Hindlimb muscle (tissue), 1 donor: ENCODE results near the gene DDX17. TPM values are rescaled to one million over a fixed set of nuclear protein-coding genes. Genes with fewer than 3 reads are reported as not detected.
A peak's percentile ranks its signal among the peaks of the same experiment; 100 is the strongest.

Source experiments
- DNase-seq: peaks from one replicate; pipeline ENCODE4 v3.0.0-alpha.2; 2013
- polyA plus RNA-seq: library from polyadenylated mRNA; unstranded; fragments of 120-200 nt; gene quantifications from one replicate; pipeline ENCODE4 v1.2.1, GENCODE V29; 2013; ENCODE audit not compliant: insufficient read length

DDX17 gene
- 329 TPM for polyA plus RNA-seq

DNA sequence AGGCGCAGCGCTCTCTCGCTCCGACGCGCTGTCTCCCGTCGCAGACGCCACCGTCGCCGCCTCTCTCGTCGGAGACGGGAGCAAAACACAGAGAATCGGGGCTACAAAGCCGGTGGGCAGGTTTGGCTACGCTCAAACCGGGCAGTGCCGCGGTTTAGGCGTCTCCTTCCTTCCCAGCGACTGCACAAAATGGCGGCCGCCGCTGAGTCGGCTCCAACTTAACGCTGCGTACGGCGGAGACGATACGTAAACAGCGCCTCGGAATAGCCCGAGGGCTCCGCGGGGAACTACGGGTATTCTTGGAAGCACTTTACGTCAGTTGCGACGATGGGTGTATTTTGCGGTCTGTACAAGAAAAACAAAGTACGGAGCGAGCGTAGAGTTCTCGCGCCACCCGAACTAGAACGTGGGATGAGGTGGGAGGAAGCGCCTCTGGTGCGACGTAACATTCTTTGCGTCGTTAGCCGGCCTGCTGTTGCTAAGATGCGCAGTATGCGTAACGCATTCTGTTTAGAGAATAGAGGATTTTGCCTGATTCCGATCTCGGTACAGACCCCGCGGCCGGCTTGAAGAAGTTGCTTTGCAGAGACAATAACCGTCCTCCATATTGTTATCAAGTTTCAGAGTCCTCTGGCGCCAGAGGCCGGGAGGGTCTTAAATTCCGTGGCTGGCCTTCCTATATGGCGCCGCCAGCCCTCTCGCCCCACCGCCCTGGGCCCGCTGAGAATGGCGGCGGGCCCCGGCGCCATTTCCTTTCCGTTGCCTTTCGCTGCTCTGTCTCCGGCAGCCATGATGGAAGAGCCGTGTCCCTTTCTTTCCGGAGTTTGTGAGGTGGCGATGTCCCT, at the start of gene DDX17:
Gene DDX17, minus strand, starts transcription at position 194 of the 845 bp plus-strand sequence.
- peak; percentile 98 for DNase-seq

DNA sequence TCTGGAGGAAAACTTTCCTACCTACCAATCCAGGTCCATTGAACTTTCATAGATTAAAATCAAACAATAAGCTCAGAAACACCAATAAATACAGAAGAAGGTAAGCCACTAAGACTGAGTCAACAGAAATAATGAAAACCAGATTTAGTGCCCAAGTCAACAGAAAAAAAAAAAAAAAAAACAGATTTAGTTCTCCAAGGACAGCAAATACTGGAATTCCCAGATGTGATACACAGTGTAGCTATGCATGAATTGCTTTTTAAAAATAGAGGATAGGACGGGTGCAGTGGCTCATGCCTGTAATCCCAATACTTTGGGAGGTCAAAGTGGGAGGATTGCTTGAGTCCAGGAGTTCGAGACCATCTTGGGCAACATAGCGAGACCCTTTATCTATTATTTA, 48.2 kb upstream of the DDX17 start:
- no peak for DNase-seq

DNA sequence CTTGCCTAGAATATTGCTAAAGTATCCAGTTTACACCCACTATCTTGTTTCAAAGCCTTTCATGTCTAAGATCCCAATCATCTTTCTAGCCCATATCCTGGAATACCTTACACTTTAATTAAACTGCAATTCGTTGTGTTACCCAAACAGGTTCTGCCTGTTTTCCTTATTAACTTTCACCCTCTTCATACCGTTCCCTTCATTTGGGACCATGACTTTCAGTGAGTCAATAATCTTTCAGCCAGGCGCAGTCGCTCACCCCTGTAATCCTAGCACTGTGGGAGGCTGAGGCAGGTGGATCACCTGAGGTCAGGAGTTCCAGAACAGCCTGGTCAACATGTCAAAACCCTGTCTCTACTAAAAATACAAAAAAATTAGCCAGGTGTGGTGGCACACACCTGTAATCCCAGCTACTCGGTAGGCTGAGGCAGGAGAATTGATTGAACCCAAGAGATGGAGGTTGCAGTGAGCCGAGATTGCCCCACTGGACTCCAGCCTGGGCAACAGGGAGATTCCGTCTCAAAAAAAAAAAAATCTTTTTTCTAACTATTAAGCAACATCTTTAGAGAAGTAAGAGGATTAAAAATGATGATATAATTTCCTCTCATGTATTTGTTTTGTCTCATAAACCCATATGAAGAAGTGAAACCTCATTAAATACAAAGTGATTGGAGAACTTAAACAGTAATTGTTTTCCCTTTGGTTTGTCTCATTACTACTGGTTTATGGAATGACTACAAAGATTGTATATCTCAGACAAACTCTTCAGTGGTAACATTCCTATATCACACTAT, 43.2 kb upstream of the DDX17 start:
- no peak for DNase-seq

DNA sequence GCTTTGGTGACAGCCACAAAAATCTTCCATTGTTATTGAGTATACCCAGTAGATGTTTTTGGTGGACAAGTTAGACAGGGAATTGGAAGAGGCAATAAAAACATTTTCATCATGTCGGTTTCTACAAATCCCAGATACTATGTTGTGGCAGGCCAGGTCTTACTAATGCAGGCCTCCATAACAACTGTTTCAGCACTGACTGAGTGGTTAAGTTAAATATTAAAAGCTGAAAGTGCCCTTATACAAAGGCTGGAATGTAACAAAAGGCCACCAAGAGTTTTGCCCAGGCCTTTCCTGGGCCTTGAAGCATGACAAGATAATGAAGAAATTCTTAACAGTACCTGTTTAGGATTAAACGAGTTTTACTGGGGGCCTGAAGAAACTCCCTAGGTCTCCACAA, 34.6 kb upstream of the DDX17 start:
- DNase-seq, result no peak

DNA sequence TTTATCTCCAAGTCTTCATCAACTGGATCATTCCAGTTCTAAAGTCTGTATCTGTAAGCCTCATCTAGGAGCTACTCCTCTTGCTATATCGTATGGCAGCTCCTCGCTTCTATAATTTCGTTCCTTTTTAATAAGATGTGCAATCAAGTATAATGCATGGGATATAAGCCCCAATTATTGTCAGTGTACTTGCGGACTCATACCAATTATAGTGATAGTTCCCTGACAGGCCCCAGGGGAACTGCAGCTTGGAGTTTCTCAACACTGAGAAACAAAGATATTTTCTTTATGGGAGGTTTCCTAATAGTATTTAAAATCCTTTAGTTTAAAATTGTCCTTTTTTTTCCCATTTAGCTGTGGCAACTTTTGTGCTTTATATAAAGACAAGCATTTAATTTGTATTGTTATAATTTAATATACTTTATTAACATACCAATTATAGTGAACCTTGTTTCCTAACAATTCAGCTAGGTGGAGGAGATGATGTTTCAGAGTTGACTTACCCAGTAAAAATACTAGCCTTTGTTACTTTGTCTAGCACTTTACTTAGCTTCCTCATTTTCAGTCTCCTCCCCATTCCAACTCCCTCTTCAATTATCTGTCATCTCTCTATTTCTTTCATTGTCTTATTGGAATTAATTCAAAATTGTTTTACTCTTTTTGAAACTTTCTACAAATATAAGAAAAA, 25.3 kb upstream of the DDX17 start:
- no peak for DNase-seq

DNA sequence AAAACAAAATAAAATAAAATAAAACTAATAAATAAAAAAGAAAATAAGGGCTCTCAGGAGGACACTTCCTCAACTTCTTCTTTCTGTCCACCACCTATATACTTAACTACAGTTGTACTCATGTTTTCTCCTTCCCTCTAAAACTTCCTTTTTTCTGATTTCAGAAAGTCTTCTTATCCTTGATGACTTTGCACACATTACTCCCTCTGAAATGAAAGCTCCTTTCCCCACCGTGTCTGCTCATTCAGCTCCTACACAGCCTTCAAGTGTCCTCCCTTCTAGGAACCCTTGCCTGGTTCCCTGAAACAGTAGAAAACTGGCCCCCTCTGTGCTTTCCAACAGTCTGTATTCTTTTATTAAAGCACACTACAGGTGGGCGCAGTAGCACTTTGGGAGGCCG, 18.3 kb upstream of the DDX17 start:
- no peak for DNase-seq

DNA sequence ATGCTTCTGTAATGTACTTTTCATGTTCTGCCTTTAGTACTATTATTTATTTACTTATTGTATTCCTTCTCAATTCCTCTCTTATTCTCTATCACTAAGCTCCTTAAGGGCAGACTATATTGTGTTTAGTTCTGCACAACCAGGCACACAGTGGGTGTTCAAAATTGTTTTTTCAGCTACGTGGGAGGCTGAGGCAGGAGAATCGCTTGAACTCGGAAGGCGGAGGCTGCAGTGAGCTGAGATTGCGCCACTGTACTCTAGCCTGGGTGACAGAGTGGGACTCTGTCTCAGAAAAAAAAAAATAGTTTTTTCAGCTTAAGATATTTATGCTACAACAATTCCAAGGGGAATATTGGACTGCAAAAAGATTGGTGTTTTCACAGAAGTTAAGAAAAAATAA, 17.4 kb upstream of the DDX17 start:
- DNase-seq, result no peak

DNA sequence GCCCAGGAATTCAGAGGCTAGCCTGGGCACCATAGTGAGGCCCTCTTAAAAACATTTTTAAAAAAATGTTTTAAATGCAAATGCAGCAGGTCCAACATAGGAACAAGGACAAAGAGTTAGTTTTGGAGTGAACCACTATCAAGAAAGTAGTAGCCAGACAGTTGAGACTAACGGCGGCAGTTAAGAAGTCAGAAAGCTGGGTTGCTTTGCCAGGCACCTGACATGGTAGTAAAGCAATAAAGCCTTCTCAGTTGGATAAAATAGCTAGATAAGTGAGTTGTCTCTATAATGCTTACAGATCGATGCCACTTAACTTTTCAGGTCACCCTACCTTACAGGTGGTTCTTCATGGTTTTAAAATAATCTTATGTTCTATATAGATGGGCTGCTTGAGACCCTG, 16.9 kb upstream of the DDX17 start:
- no peak for DNase-seq

DNA sequence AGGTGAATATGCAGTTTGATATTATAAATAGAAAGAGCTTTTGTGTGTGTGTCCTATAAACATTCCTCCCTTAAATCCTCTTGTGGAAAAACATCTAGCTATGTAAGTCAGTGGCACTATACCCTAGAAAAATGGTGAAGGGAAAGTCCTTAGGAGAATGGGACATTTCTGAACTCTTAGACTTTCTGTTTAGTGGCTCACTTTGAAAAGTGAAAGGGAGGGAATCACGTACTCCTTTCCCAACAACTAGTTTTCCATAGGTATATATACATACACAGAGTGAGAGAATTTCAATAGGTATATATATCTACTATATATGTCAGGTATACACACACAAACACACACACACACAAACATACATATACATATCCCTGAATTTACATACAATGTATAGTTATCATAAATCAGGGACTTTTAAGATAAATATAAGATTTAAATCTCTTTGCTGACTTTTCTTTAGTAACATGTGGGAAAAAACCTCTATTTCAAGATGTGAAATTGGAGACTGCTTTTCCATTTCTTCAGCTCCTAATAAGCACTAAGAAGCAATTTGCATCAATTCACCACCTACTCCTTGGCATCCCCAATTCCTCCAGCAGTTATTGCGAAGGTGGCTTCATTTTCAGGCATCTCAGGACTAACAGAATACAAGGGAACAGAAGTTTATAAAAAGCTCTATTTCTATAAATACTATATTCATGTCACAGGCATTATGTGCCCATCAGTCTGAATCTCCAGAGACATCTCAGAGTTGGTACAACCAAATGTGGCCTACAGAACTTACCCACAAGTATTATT, 13.5 kb upstream of the DDX17 start:
- no peak for DNase-seq

DNA sequence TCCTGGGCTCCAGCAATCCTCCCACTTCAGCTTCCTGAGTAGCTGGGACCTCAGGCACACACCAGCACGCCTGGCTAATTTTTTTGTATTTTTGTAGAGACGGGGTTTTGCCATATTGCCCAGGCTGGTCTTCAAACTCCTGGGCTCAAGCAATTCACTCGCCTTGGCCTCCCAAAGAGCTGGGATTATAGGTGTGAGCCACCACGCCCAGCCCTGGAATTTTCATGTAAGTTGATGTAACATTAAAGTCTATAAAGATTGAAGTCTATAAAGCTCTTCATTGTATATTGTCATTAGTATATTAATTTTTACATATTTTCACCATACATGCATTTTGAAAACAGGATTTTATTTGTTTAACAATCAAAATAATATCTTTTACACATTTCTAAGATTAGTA, 12.5 kb upstream of the DDX17 start:
- DNase-seq, result no peak

DNA sequence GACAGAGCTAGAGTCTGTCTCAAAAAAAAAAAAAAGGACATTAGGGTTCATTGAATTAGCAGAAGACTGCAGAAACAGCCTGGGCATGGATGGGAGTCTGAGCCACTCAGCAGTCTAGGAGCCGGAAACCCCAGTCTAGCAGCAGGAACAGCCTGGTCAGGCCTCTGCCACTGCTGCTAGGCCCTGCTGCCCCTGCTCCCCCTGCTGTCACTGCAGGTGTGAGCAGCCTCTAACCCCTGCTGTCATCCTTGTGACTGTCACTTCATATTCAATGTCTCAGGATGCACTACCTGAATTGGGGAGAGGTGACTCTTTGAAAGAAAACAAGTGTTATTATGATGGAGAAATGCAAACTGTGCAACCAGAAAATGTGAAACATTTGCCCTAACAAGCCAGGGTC, 7.0 kb upstream of the DDX17 start:
- no peak for DNase-seq

DNA sequence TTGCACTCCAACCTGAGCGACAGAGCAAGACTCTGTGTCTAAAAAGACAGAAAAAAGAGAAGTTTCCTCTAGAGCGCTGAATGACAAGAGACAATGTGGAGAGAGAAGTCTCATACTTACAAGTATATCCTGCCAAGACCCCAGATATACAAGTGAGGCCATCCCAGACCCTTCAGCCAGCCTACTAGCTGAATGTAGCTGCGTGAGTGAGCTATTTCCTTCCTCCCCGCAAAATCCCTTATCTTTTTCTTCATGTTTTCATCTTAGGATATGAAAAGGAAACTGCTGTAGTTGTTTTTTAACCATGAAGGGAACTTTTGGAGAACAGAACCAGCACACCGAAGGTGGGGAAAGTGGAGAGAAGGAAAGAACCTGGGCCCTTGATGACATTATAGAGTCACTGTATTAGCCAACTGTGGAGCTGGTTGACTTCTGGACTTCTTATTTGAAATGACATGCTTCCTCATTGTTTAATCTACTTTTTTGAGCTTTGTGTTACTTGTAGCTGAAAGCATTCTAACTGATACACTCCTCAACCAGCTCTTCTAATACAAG, 4.4 kb upstream of the DDX17 start:
- DNase-seq, result no peak

DNA sequence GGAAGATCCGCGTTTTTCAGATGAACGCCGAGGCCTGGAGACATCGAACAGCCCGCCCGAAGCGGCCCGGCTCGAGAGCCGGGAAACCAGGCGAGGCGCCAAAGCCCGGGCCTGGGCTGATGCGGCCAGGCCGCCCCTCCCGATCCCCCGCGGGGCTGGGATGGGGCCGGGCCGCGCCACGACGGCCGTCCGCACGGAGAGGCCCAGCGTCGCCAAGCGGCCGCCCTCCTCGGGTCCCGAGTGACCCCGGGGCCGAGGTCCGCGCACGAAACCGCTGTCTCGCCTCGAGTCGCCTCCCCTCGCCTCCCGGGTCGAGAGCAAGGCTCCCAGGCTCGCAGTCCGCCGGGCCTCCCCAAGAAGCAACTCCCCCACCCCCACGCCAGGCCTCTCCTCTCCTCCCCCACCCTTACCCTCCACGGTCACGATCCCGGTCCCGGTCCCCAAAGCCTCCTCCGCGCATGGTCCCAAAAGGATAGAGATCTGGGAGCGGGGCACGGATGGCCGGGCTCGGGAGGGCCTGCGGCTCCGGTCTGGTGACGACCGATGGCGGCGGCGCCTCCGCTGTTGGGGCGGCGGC, 482 bp downstream of the DDX17 start:
- DNase-seq, result peak; percentile 88

DNA sequence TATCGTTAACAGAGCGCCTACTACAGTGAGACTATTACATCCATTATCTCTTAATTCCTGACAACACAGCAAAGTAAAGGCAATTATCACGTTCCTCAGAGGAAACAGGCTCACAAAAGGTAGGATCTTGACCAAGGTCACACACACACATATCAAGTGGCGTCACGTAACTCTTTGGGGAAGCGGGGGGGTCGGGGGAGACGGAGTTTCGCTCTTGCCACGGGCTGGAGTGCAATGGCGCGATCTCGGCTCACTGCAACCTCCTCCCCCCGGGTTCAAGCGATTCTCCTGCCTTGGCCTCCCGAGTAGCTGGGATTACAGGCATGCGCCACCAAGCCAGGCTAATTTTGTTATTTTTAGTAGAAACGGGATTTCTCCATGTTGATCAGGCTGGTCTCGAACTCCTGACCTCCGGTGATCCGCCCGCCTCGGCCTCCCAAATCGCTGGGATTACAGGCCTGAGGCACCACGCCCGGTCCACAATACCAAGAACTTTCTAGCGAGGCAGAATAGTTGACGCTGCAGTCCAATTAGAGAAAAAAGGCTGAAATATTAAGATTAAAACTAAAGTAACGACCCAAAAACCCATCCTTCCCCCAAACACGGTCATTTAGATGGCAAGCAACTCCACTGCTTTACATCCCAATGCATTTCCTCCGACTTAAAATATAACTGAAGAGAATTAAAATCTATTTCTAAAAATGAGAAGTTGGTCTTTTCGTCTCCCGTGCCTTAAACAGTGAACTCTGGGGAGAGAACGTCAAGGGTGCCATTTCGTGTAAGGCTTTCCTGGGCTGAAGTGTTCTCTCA, 1.2 kb downstream of the DDX17 start:
- DNase-seq, result peak; percentile 47

DNA sequence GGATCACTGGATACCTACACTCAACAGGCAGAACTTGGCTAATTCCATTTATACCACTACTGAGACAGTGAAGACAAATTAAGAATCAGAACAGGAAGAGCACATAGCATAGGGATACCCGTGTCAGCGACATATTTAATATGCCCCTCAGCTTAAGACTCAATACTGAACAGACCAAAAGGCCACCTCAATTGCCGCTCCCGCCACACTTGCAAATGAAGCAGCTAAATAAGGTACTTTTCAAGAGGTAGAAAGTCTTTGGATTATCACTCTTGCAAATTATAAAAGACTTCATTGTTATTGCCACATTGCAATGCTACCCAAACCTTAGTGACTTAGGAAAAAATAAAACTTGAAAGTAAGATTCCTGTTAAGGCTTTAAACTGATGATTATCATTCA, 3.1 kb downstream of the DDX17 start:
- no peak for DNase-seq

DNA sequence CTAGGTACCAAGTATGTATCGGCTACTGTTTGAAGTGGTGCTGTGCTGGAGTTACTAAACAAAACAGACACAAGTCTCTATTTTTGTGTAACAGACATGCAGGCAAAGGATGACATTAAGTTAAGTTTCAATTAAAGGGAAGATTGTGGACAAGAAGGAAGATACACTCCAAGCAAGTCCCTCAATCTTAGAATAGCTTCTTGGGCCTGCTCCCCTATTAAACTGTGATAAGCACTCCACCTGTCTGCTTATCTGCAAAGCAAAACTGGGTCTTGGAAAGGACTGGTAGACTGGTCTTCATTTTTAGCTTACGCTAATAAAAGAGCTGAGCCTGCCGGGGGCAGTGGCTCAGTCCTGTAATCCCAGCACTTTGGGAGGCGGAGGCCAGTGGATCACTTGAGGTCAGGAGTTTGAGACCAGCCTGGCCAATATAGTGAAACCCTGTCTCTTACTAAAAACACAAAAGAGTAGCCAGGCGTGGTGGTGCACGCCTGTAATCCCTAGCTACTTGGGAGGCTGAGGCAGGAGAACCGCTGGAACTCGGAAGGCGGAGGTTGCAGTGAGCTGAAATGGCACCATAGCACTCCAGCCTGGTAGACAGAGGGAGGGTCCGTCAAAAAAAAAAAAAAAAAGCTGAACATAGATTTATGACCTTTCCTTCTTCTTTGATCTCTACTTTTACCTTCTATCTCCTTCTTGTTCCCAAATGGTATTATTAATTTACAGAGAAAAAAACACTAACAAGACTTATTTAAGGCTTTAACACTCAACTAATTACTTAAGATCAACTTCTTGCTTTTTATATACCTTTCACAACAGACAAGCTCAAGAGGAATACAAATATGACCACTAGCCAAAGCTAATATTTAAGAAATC, 4.1 kb downstream of the DDX17 start:
- DNase-seq, result no peak

DNA sequence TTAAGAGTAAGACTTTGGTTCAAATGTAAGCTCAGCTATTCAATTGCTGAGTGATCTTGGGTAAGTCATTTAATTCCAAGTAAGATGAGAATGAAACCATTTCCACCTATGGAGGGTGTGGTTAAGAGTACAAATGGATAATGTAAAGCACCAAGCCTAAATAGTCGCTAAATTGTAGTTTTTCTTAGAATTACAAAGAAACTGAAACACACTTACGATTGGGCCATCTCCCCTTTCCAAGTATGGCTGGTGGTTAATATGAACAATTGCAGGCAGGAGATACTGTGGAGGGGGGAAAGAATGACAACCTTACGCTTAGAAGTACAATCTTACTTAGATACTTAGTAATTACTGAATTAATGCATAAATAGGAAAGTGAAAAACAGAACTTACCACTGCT, 8.2 kb downstream of the DDX17 start:
- DNase-seq, result no peak

DNA sequence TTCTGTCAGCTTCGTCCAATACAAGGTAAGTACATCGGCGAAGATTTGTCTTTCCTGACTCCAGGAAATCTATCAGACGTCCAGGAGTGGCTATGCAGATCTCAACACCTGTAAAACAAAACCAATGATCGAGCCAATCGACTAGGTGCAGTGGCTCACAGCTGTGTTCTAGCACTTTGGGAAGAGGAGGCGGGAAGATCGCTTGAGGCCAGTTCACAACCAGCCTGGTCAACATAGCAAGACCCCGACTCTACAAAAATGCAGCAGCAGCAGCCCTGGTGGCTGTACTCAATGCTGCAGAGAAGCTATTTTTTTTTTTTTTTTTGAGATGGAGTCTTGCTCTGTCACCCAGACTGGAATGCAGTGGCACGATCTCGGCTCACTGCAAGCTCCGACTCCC, 11.2 kb downstream of the DDX17 start:
- DNase-seq, result no peak

DNA sequence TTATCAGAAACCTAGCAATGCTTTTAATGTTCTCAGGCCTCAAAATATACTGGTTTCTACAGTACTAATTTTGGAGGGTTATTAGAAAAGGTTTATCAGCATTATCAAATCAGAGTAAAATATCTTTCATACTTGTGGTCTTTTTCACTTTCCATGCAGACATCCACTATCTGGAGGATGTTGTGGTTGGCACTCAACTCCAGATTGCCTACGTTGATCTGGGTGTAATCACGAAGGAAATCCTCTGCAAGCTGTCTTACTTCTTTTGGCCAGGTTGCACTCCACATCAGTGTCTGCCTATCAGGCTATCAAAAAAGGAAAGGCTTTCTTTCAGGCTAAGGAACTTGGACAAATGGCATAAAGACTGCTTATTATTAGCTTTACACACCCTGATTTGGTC, 11.6 kb downstream of the DDX17 start:
- DNase-seq, result no peak
